Measurements from ENCODE around the gene SAMD10. TPM values are rescaled to one million over a fixed set of nuclear protein-coding genes. Genes with fewer than 3 reads are reported as not detected.

The SAMD10 gene
- total and polyA plus RNA-seq, 5 donors from 2014 or later, result 5.9 to 14.3 (median 7.8) TPM

DNA sequence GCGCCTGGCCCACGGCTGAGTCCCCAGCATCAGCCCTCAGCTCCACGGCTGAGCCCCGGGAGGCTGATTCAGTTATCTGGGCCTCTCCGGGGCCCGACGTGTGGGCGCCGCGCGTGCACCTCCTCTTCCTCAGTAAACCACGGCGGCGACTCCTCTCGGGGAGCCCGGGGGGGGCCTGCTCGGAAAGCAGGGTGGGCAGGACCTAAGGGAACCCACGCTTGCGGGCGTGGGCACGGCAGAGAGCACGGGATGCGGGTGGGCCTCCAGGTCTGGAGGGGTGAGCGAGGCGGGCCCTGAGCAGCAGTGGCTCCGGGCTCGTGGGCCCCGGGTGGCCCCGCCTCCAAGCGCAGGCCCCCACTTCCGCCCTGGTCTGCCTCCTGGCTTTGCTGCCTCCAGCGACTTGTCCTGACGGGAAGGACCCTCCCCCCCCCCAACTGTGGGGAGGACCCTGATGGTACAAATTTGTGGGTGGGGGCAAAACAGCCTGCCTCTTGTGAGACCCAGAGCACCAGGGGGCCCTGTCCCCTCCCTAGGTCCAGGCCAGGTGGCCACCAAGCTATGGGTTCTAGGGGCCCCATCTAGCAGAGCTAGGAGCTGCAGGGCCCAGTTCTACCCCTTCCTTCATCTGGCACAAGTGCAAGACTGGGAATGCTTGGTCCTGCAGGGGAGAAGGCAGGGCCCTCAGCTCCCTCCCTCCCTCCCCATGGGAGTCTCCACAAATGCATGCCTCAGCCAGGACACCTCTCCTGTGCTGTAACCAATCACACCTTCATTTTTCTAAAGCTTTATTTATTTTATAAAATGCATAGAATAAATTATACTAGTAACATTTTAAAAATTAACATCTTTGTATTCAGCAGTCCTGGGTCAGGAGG, 40.1 kb downstream of the SAMD10 start:
- Histone ChIP-seq H3K36me3 (ENCODE audit: control insufficient read depth, insufficient read depth, low read length) (peaks cover 34% of the 10 kb centered on the region), H3K9me3 (ENCODE audit: control insufficient read depth in 2 of 2, low read length in 2 of 2) (no peaks in the 10 kb centered on the region), H3K4me3 (ENCODE audit: low read depth, low read length) (no peak overlapping the region), H3K27me3 (ENCODE audit: control insufficient read depth, insufficient read depth, low read length) (no peaks in the 10 kb centered on the region), H3K27ac (ENCODE audit: insufficient read depth, low read length, poor library complexity, severe bottlenecking) (no peak overlapping the region), H3K4me1 (ENCODE audit: control insufficient read depth, insufficient read depth, low read length, poor library complexity, severe bottlenecking) (peaks cover 12% of the 10 kb centered on the region)
- no peak for DNase-seq
- no peak overlapping the region for H3K4me3 Mint-ChIP-seq
- H3K9me3 Mint-ChIP-seq, result no peaks in the 10 kb centered on the region
- ATAC-seq (ENCODE audit: low read depth in 2 of 2), result no peak
- H3K27me3 Mint-ChIP-seq, result no peaks in the 10 kb centered on the region
- H3K36me3 Mint-ChIP-seq, result peaks cover 23% of the 10 kb centered on the region
- H3K4me1 Mint-ChIP-seq, result peaks cover 0 to 17% (median 5%) of the 10 kb centered on the region in 4 donors
- no peak overlapping the region for H3K27ac Mint-ChIP-seq

DNA sequence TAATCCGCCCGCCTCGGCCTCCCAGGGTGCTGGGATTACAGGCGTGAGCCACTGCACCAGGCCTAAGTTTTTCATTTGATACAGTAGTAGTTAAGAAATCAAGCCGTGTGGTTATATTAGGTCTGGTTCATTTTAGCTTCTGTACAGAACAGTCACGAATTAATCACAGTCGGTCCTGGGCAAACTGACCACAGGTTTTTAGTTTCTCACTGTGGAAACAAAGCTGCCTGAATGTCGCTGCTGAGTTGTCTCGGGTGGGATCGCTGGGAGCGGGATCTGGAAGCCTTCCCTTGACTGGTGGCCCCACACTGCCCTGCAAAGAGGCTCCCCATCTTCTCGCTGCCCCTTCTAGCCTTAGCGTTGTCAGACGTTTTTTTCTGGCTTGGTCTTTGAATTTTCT, 41.8 kb downstream of the SAMD10 start:
- H3K27ac ChIP-seq (ENCODE audit: insufficient read depth, low read length, poor library complexity, severe bottlenecking), result no peak overlapping the region
- H3K27me3 ChIP-seq (ENCODE audit: control insufficient read depth, insufficient read depth, low read length), result no peaks in the 10 kb centered on the region
- H3K4me1 Mint-ChIP-seq, result peaks cover 0 to 12% (median 5%) of the 10 kb centered on the region in 4 donors
- peaks cover 28% of the 10 kb centered on the region for H3K36me3 ChIP-seq (ENCODE audit: control insufficient read depth, insufficient read depth, low read length)
- H3K4me3 ChIP-seq (ENCODE audit: low read depth, low read length), result no peak overlapping the region
- H3K9me3 Mint-ChIP-seq, result no peaks in the 10 kb centered on the region
- no peaks in the 10 kb centered on the region for H3K27me3 Mint-ChIP-seq
- H3K4me1 ChIP-seq (ENCODE audit: control insufficient read depth, insufficient read depth, low read length, poor library complexity, severe bottlenecking), result peaks cover 6% of the 10 kb centered on the region
- H3K9me3 ChIP-seq (ENCODE audit: control insufficient read depth in 2 of 2, low read length in 2 of 2), result no peaks in the 10 kb centered on the region
- H3K27ac Mint-ChIP-seq, result peak overlapping the region in 2 of 3 donors; percentile 79 to 81
- no peak overlapping the region for H3K4me3 Mint-ChIP-seq
- no peak for ATAC-seq (ENCODE audit: low read depth in 2 of 2)
- peaks cover 19% of the 10 kb centered on the region for H3K36me3 Mint-ChIP-seq
- no peak for DNase-seq

DNA sequence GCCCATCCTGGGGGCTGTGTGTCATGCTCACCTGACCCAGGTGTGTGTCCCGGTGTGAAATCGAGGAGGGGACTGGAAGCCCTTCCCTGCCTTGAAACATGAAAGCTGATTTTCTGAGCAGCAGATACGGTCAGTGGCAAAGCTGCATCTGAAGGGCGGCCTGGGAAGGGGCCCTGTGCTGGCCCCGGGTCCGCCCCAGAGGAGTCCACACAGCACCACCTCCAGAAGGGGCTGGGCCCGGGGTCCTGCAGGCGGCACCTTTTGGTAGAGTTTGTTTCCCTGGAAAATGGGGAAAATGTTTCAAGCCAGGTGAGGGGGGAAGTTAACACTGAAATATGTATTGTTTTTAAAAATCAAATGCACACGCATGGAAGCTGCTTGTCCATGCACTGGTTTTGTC, 44.0 kb downstream of the SAMD10 start:
- no peaks in the 10 kb centered on the region for H3K27me3 ChIP-seq (ENCODE audit: control insufficient read depth, insufficient read depth, low read length)
- H3K4me1 ChIP-seq (ENCODE audit: control insufficient read depth, insufficient read depth, low read length, poor library complexity, severe bottlenecking), result no peaks in the 10 kb centered on the region
- Mint-ChIP-seq H3K27me3 (no peaks in the 10 kb centered on the region), H3K36me3 (peaks cover 23% of the 10 kb centered on the region), H3K27ac (peak overlapping the region in 1 of 3 donors; percentile 20), H3K9me3 (no peaks in the 10 kb centered on the region), H3K4me3 (no peak overlapping the region), H3K4me1 (peaks cover 0 to 4% (median 2%) of the 10 kb centered on the region in 4 donors)
- peaks cover 44% of the 10 kb centered on the region for H3K36me3 ChIP-seq (ENCODE audit: control insufficient read depth, insufficient read depth, low read length)
- no peak overlapping the region for H3K27ac ChIP-seq (ENCODE audit: insufficient read depth, low read length, poor library complexity, severe bottlenecking)
- ATAC-seq (ENCODE audit: low read depth in 2 of 2) (no peak), DNase-seq (no peak)
- H3K4me3 ChIP-seq (ENCODE audit: low read depth, low read length), result no peak overlapping the region
- H3K9me3 ChIP-seq (ENCODE audit: control insufficient read depth in 2 of 2, low read length in 2 of 2), result no peaks in the 10 kb centered on the region

DNA sequence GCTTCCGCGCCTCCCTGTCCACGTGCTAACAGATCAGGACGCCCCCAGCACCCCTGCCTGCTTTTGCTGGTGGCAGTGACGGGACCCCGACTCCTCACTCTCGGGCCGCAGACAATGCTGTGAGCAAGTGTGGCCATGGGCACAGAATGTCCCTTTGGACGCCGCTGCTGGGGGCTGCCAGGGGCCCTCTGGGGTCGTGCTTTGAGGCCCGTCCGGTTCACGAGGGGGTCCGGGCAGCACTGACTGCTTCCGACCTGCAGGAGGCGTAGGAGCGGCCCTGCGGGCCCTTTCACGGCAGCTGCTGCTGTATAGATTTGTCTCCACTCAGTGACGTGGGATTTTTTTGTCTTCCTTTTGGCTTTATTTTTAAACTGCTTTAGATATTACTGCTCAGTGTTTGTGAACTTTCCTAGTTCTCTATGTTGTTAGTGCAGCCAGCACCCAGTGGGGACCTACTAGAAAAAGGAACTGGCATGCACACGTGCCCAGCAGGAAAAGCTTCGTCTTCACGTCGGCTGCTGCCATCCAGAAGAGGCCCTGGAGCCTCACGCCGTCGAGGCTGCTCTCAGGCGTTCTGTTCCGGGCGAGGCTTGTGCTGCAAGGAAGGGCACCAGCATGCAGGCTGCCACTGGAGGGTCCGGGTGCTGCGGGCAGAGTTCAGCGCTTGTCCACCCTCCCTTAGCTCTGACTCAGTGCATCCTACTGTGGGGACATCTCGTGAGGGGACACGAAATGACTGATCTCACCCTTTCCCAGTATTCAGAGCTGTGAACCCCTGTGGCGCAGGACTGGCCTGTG, 45.0 kb downstream of the SAMD10 start:
- no peak overlapping the region for H3K4me3 ChIP-seq (ENCODE audit: low read depth, low read length)
- H3K4me1 Mint-ChIP-seq, result peaks cover 0 to 4% (median 2%) of the 10 kb centered on the region in 4 donors
- H3K9me3 ChIP-seq (ENCODE audit: control insufficient read depth in 2 of 2, low read length in 2 of 2), result no peaks in the 10 kb centered on the region
- H3K27ac Mint-ChIP-seq, result peak overlapping the region in 1 of 3 donors; percentile 41
- ATAC-seq (ENCODE audit: low read depth in 2 of 2) (no peak), DNase-seq (no peak)
- H3K4me1 ChIP-seq (ENCODE audit: control insufficient read depth, insufficient read depth, low read length, poor library complexity, severe bottlenecking), result no peaks in the 10 kb centered on the region
- H3K36me3 Mint-ChIP-seq, result peaks cover 26% of the 10 kb centered on the region
- peaks cover 46% of the 10 kb centered on the region for H3K36me3 ChIP-seq (ENCODE audit: control insufficient read depth, insufficient read depth, low read length)
- no peaks in the 10 kb centered on the region for H3K27me3 Mint-ChIP-seq
- H3K27me3 ChIP-seq (ENCODE audit: control insufficient read depth, insufficient read depth, low read length), result no peaks in the 10 kb centered on the region
- no peak overlapping the region for H3K4me3 Mint-ChIP-seq
- no peaks in the 10 kb centered on the region for H3K9me3 Mint-ChIP-seq
- H3K27ac ChIP-seq (ENCODE audit: insufficient read depth, low read length, poor library complexity, severe bottlenecking), result no peak overlapping the region

DNA sequence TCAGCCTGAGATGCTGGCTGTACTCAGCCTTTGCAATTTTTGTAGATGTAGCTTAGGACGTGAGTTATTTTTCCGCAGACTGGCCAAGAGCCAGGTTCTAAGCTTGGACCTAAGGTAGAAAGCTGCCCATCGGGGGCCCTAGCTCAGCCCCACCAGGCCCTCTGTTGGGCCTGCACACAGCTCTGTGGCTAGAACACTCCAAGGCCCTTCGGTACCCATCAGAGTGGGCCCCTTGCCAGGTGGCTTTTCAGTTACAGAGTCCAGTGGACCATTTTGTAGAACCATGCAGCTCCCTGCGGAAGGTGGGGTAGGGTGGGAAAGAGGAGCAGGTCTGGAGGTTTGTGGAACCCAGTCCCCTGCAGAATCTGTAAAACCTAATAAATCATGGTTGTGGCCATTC, 45.8 kb downstream of the SAMD10 start:
- Mint-ChIP-seq H3K9me3 (no peaks in the 10 kb centered on the region), H3K36me3 (peaks cover 31% of the 10 kb centered on the region), H3K4me3 (no peak overlapping the region), H3K27ac (no peak overlapping the region), H3K27me3 (no peaks in the 10 kb centered on the region), H3K4me1 (peaks cover 0 to 4% (median 2%) of the 10 kb centered on the region in 4 donors)
- H3K4me1 ChIP-seq (ENCODE audit: control insufficient read depth, insufficient read depth, low read length, poor library complexity, severe bottlenecking), result no peaks in the 10 kb centered on the region
- ATAC-seq (ENCODE audit: low read depth in 2 of 2) (no peak), DNase-seq (no peak)
- no peaks in the 10 kb centered on the region for H3K27me3 ChIP-seq (ENCODE audit: control insufficient read depth, insufficient read depth, low read length)
- H3K4me3 ChIP-seq (ENCODE audit: low read depth, low read length), result no peak overlapping the region
- H3K36me3 ChIP-seq (ENCODE audit: control insufficient read depth, insufficient read depth, low read length), result peaks cover 52% of the 10 kb centered on the region
- H3K9me3 ChIP-seq (ENCODE audit: control insufficient read depth in 2 of 2, low read length in 2 of 2), result no peaks in the 10 kb centered on the region
- H3K27ac ChIP-seq (ENCODE audit: insufficient read depth, low read length, poor library complexity, severe bottlenecking), result no peak overlapping the region

DNA sequence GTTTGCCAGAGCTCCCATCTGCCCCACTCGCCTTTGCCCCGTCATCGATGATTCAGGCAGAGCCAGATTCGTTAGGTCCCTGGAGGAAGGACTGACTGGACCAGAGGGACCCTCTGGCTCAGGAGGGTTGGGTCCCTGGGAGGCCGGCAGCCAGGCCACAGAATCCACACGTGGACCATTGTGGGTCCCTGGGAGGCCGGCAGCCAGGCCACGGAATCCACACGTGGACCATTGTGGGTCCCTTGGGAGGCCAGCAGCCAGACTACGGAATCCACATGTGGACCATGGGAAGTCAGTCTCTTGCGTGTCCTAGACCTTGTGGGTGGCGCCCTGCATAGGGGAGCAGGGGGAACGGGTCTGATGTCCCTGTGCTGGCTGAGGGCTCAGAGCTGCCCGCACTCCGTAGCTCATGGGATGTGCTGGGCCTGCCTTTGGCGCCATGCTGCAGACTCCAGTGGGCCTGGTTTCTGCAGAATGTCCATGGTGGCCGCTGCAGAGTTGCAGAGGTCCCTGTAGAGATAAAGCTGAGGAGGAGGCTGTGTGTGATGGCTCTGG, 46.8 kb downstream of the SAMD10 start:
- Mint-ChIP-seq H3K27ac (no peak overlapping the region), H3K36me3 (peaks cover 36% of the 10 kb centered on the region), H3K4me3 (no peak overlapping the region), H3K27me3 (no peaks in the 10 kb centered on the region), H3K9me3 (no peaks in the 10 kb centered on the region), H3K4me1 (peaks cover 0 to 4% (median 2%) of the 10 kb centered on the region in 4 donors)
- ATAC-seq (ENCODE audit: low read depth in 2 of 2), result no peak
- H3K4me1 ChIP-seq (ENCODE audit: control insufficient read depth, insufficient read depth, low read length, poor library complexity, severe bottlenecking), result no peaks in the 10 kb centered on the region
- peaks cover 62% of the 10 kb centered on the region for H3K36me3 ChIP-seq (ENCODE audit: control insufficient read depth, insufficient read depth, low read length)
- no peak for DNase-seq
- no peak overlapping the region for H3K4me3 ChIP-seq (ENCODE audit: low read depth, low read length)
- H3K9me3 ChIP-seq (ENCODE audit: control insufficient read depth in 2 of 2, low read length in 2 of 2), result no peaks in the 10 kb centered on the region
- no peak overlapping the region for H3K27ac ChIP-seq (ENCODE audit: insufficient read depth, low read length, poor library complexity, severe bottlenecking)
- H3K27me3 ChIP-seq (ENCODE audit: control insufficient read depth, insufficient read depth, low read length), result no peaks in the 10 kb centered on the region

DNA sequence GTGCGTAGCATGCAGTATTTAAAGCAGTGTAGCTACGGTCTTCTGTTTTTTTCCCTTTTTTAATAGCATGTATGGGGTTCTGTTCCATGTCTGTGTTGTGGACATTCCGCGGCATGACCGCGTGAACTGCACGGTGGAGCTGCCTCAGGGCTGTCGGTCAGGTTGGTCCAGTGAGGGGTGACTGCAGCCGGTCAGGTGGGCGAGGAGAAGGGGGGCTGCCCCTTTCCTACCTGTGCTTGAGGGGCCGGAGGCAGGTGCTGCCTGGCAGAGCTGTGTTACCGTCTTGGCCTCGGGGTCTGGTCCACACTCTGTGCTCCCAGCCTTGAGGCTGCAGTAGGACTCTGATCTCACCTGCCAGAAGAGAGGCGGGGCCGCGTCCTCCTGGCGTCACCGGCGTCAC, 47.7 kb downstream of the SAMD10 start:
- Mint-ChIP-seq H3K27ac (no peak overlapping the region), H3K4me3 (no peak overlapping the region), H3K4me1 (peaks cover 0 to 9% (median 4%) of the 10 kb centered on the region in 4 donors), H3K27me3 (no peaks in the 10 kb centered on the region), H3K36me3 (peaks cover 38% of the 10 kb centered on the region), H3K9me3 (no peaks in the 10 kb centered on the region)
- Histone ChIP-seq H3K27me3 (ENCODE audit: control insufficient read depth, insufficient read depth, low read length) (no peaks in the 10 kb centered on the region), H3K4me3 (ENCODE audit: low read depth, low read length) (no peak overlapping the region), H3K9me3 (ENCODE audit: control insufficient read depth in 2 of 2, low read length in 2 of 2) (no peaks in the 10 kb centered on the region), H3K36me3 (ENCODE audit: control insufficient read depth, insufficient read depth, low read length) (peaks cover 66% of the 10 kb centered on the region), H3K27ac (ENCODE audit: insufficient read depth, low read length, poor library complexity, severe bottlenecking) (no peak overlapping the region), H3K4me1 (ENCODE audit: control insufficient read depth, insufficient read depth, low read length, poor library complexity, severe bottlenecking) (no peaks in the 10 kb centered on the region)
- no peak for ATAC-seq (ENCODE audit: low read depth in 2 of 2)
- DNase-seq, result no peak

Data from CD4-positive, CD25-positive, alpha-beta regulatory T cell (primary cell).